Left lung (tissue), 10 donors: Measurements from ENCODE around the gene GP2. TPM values are rescaled to one million over a fixed set of nuclear protein-coding genes. Genes with fewer than 3 reads are reported as not detected.
"Not testable (repeated sequence)": the region's sequence is repeated elsewhere in the genome, so short reads cannot be mapped to it uniquely, and the experiment has no call there.

Experiments used
- ATAC-seq: fragments of 200-7000 bp; cut with Tn5 transposase; one replicate; pipeline ENCODE4 v1.9.1; 2020; ENCODE audit warnings: moderate library complexity
- DNase-seq, 4 donors: peaks; one replicate each; pipeline ENCODE4 v3.0.0-alpha.2; 2013 to 2020
- H3K27ac ChIP-seq, 2 donors: fragments of 200-600 bp; sonication (generic) in 1 of 2; one replicate each; pipeline versions ENCODE4 v1.5.0 to v1.8.0; 2020 to 2021
- H3K27me3 ChIP-seq, 2 donors: fragments of 200-600 bp; sonication (generic) in 1 of 2; one replicate each; pipeline versions ENCODE4 v1.5.0 to v1.8.0; 2020 to 2021
- H3K36me3 ChIP-seq, 2 donors: fragments of 200-600 bp; sonication (generic) in 1 of 2; one replicate each; pipeline versions ENCODE4 v1.5.0 to v1.8.0; 2020 to 2021
- H3K4me1 ChIP-seq, 2 donors: fragments of 200-600 bp; one replicate each; pipeline ENCODE4 v1.8.0; 2021
- H3K4me3 ChIP-seq, 2 donors: fragments of 200-600 bp; sonication (generic) in 1 of 2; one replicate each; pipeline versions ENCODE4 v1.5.0 to v1.8.0; 2020 to 2021; ENCODE audit warnings: mild to moderate bottlenecking in 1 of 2
- H3K9me3 ChIP-seq, 2 donors: fragments of 200-600 bp; sonication (generic) in 1 of 2; one replicate each; pipeline versions ENCODE4 v1.5.0 to v1.8.0; 2020 to 2021
- intact Hi-C, 2 donors: fragments of 100-400 bp; cut with DNase I; formaldehyde crosslinking; loops; one replicate each; pipeline versions ENCODE4 v1.11.2 to v1.14.2; 2022
- polyA plus RNA-seq, 6 donors: library from polyadenylated mRNA; unstranded; fragments of 120-200 nt; gene quantifications; one replicate each; pipeline ENCODE4 v1.2.1, GENCODE V29; 2013; ENCODE audit not compliant: insufficient read length in 6 of 6
- total RNA-seq, 2 donors: library from RNA; stranded (reverse); fragmentation: NEBNext Ultra II Directional; extraction: Animal tissue kit (Norgen Biotek cat#: 25700); gene quantifications; one replicate each; pipeline ENCODE4 v1.2.1, GENCODE V29; 2021
- TF ChIP-seq, protein P1 (sequence below), 2 donors: fragments of 200-600 bp; sonication (generic) in 1 of 2; IDR thresholded peaks; one replicate each; pipeline versions ENCODE4 v1.5.0 to v1.8.0; 2021; ENCODE audit warnings: antibody characterized with exemption in 2 of 2
- donor health status: DM: no; HTN: yes; CAD: no.
- donor health status: DM: no; HTN: no; CAD: no.

GP2 gene
- total and polyA plus RNA-seq, 8 donors, result 0.07 to 0.24 (median 0.10) TPM; not detected in 4

DNA sequence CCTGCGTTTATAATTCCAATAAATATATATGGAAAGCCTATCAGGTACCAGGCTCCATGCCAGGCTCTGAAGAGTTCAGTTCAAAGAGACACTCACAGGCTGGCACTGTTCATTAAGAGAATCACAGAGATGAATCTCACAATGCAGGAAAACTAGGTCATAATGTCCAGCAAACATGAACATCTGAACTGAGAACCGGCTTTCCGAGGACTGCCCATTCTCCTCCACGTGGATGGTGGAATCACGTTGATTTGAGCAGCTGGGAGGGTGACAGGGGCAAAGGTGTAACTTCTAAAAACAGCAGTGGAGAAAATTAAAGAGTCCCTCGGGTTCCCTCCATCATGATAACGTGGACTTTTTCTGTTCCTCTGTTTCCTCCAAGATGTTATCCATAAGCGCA, 10.2 kb downstream of the GP2 start:
- H3K27me3 ChIP-seq, result no peaks in the 10 kb centered on the region
- H3K4me3 ChIP-seq, result no peak overlapping the region
- intact Hi-C loops, result no loop called here
- DNase-seq (no peak), ATAC-seq (no peak)
- H3K36me3 ChIP-seq, result no peaks in the 10 kb centered on the region
- H3K9me3 ChIP-seq, result no peaks in the 10 kb centered on the region
- TF ChIP-seq, protein P1, sequence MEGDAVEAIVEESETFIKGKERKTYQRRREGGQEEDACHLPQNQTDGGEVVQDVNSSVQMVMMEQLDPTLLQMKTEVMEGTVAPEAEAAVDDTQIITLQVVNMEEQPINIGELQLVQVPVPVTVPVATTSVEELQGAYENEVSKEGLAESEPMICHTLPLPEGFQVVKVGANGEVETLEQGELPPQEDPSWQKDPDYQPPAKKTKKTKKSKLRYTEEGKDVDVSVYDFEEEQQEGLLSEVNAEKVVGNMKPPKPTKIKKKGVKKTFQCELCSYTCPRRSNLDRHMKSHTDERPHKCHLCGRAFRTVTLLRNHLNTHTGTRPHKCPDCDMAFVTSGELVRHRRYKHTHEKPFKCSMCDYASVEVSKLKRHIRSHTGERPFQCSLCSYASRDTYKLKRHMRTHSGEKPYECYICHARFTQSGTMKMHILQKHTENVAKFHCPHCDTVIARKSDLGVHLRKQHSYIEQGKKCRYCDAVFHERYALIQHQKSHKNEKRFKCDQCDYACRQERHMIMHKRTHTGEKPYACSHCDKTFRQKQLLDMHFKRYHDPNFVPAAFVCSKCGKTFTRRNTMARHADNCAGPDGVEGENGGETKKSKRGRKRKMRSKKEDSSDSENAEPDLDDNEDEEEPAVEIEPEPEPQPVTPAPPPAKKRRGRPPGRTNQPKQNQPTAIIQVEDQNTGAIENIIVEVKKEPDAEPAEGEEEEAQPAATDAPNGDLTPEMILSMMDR (IDR thresholded peaks at IDR 0.05), result no peak
- no peaks in the 10 kb centered on the region for H3K4me1 ChIP-seq
- H3K27ac ChIP-seq, result no peak overlapping the region

DNA sequence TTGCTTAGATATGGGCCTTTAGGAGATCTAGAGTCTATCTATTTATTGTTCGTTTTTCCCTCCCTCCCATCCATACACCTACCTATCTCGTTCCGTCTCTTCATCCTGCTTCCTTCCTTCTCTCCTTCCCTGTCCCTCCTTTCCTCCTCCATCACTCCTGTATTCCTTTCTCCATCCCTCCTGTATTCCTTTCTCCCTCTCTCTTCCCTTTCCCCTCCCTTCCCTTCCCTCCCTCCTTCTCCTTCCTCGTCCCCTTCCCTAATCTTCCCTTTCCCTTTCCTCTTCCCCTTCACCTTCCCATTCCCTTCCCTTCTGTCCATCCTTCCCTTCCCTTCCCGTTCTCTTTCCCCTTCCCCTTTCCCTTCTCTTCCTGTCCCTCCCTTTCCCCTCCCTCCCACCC, 10.6 kb downstream of the GP2 start:
- intact Hi-C loops, result no loop called here
- no peak overlapping the region for H3K27ac ChIP-seq
- TF ChIP-seq, protein P1 (IDR thresholded peaks at IDR 0.05), result no peak
- H3K4me3 ChIP-seq, result no peak overlapping the region
- no peak for ATAC-seq
- DNase-seq, result no peak
- no peaks in the 10 kb centered on the region for H3K9me3 ChIP-seq
- H3K4me1 ChIP-seq, result no peaks in the 10 kb centered on the region
- H3K36me3 ChIP-seq, result no peaks in the 10 kb centered on the region
- no peaks in the 10 kb centered on the region for H3K27me3 ChIP-seq

DNA sequence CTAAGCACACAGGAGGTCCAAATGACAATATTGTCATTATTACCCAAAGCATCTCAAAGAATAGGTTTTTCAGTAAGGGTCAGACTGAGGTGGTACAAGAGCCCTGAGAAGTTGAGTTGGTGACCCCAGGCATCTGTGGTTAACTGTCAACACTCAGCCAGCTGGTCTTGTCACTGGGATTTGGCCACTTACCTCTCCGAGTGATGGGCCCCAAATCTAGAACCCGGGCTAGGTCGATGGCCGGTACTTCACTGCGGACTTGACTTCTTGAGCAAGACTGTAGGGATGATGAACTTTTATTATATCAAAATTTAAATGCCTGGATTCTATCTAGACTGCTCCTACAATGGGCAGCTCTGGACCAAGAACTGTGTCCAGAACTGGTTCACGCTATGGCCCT, 11.5 kb downstream of the GP2 start:
- no peaks in the 10 kb centered on the region for H3K27me3 ChIP-seq
- no peak overlapping the region for H3K27ac ChIP-seq
- H3K4me3 ChIP-seq, result no peak overlapping the region
- H3K36me3 ChIP-seq, result no peaks in the 10 kb centered on the region
- DNase-seq (no peak), ATAC-seq (no peak)
- no peaks in the 10 kb centered on the region for H3K4me1 ChIP-seq
- TF ChIP-seq, protein P1 (IDR thresholded peaks at IDR 0.05), result no peak
- intact Hi-C loops, result no loop called here
- no peaks in the 10 kb centered on the region for H3K9me3 ChIP-seq

DNA sequence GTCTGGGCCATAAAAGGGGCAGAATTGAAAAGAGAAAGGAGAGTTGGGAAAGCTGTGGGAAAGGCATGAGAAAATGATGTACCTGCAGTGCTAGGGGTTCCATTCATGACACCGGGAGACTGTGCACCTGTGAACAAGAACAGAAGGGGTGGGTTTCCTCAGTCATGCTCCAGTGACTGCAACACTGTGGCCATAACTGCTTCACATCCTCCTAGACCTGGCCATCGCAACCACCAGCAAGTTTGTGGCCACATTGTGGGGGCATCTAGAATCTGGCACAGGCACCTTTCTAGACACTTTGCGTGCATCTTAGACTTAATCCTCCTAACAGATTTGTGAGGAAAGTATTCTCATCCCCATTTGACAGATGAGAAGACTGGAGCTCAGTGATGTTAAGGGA, 12.7 kb downstream of the GP2 start:
- Histone ChIP-seq H3K36me3 (no peaks in the 10 kb centered on the region), H3K4me3 (no peak overlapping the region), H3K27me3 (no peaks in the 10 kb centered on the region), H3K27ac (no peak overlapping the region), H3K4me1 (no peaks in the 10 kb centered on the region), H3K9me3 (no peaks in the 10 kb centered on the region)
- intact Hi-C loops, result no loop called here
- TF ChIP-seq, protein P1 (IDR thresholded peaks at IDR 0.05), result no peak
- ATAC-seq, result no peak
- DNase-seq, result no peak

DNA sequence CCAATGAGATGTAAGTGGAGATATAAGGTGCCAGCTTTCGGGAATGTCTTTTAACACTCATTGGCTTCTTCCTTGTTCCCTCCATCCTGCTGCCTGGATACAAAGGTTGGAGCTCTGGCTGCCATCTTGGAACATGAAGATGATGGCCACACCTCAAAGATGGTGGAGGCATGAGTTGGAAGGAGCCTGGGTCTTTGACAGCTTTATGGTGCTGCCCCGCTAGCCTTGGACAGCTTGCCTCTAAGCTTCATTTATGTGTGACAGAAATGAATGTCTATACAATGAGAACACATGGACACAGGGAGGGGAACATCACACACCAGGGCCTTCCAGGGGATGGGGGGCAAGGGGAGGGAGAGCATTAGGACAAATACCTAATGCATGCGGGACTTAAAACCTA, 13.6 kb downstream of the GP2 start:
- Histone ChIP-seq H3K27me3 (no peaks in the 10 kb centered on the region), H3K4me1 (no peaks in the 10 kb centered on the region), H3K9me3 (no peaks in the 10 kb centered on the region), H3K27ac (no peak overlapping the region), H3K4me3 (no peak overlapping the region), H3K36me3 (no peaks in the 10 kb centered on the region)
- DNase-seq, result no peak
- intact Hi-C loops, result no loop called here
- ATAC-seq, result no peak
- TF ChIP-seq, protein P1 (IDR thresholded peaks at IDR 0.05), result no peak

DNA sequence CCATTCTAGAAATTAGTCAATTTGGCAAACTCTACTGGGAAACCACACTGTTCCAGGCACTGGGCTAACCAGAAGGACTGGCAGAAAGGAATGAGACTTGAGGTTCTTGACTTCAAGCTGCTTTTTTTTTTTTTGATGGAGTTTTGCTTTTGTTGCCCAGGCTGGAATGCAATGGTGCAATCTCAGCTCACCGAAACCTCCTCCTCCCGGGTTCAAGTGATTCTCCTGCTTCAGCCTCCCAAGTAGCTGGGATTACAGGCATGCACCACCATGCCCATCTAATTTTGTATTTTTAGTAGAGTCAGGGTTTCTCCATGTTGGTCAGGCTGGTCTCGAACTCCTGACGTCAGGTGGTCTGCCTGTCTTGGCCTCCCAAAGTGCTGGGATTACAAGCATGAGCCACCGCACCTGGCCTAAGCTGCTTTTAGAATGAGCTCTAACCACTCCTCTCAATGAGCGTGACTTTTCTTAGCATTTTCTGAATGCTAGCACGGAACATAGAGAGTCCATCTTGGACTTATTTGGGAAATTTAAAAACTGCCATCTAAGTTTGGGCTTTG, 14.7 kb downstream of the GP2 start:
- H3K4me1 ChIP-seq, H3K27me3 ChIP-seq, intact Hi-C loops: not testable (repeated sequence)

More for the DNA sequence above, 14.7 kb downstream of the GP2 start:
- H3K4me3 ChIP-seq, ATAC-seq, H3K9me3 ChIP-seq, H3K27ac ChIP-seq, H3K36me3 ChIP-seq, DNase-seq: not testable (repeated sequence)
